Fibroblast of skin of right biceps (primary cell): Measurements from ENCODE around the gene THAP2.

ENCODE experiments used
- DNase-seq: peaks from one replicate; pipeline ENCODE4 v3.0.0-alpha.2; 2013

The THAP2 gene

DNA sequence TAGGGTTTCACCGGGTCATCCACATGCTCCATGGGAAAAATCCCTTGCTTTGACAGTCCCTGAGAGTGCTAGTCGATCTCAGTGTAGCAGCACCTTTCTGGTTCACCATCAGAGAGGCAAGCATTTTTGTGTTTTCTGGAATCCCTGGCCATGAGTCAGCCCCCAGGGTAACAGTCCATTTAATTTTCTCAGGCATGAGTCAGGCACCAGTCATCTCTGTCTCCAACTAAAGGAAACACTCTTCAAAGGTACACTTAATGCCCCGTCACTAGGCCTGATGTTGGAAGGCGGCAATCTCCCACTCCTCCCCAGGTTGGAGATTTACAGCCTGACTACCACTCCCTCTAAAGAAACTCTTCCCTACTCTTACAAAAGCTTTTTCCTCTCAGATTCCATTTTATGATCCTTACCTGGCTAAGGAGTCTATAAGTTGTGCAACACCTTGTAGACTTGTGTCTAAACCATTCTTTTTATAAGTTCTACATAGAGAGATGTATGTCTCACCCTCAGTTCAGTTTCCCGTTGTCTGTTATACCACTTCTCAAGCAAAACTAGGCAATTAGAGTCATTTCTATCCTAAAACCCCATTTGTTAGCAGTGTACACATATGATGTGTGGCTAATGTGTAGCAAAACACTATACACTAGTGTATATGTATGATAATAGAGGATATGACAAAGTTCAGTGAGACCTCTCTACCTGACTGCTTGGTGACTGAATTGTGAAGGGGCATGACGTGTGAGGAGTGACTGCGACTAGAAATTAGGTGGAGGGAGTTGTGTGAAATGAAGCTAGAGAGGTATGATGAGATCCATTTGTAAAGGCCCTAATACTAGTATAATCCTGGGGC lies 46.4 kb downstream of the THAP2 start:
- DNase-seq, result peak; percentile 94

- no peak for DNase-seq
These were observed 54.5 kb downstream of the THAP2 start for GRCh38 chr12:71718611-71719010.

GRCh38 chr12:71719647-71720370 lies 55.7 kb downstream of the THAP2 start:
- no peak for DNase-seq

DNA sequence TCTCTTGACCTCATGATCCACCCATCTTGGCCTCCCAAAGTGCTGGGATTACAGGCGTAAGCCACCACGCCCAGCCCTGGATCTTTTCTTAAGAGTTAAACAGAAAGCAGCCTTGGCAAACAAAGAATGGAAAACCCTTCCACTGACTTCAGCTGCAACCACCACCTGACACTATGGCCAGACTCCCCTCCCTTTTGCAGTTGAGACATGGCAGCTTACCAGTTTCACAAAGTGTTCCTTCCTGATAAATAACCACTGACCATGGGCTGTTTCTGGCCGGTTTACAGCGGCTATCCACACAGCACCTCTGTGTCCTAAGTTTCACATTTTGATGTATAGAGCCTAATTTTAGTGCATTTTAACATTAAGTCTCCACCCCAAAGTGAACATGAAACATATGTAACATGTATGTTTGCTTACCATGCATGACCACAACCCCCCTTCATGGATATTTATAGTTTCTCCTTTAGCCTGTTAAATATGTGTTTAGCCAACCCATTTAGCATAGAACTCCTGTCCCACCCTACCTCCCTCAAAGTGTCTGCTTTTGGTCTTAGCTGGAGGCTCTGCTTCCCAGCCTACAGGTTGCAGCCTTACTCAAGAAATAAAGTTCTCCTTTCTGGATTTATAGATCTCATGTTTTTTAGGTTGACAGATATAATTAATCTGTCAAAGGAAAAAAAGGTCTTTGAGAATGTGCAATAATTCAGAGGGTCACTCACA lies 57.8 kb downstream of the THAP2 start:
- DNase-seq, result no peak

GRCh38 chr12:71725011-71725410 lies 60.9 kb downstream of the THAP2 start:
- DNase-seq, result peak; percentile 26

- no peak for DNase-seq
These were observed 62.4 kb downstream of the THAP2 start for GRCh38 chr12:71726548-71726947.

DNA sequence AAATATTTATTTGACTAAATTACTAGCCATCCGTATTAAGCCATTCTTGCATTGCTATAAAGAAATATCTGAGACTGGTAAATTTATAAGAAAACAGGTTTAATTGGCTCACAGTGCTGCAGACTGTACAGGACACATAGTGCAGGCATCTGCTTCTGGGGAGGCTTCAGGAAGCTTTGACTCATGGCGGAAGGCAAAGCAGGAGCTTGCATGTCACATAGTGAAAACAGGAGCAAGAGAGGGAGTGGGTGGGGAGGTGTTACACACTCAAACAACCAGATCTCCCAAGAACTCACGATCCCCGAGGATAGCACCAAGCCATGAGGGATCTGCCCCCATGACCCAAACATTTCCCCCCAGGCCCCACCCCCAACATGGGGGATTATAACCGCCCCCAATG lies 63.9 kb downstream of the THAP2 start:
- DNase-seq, result no peak
